ENCODE data around the gene BAIAP2L2. TPM values are rescaled to one million over a fixed set of nuclear protein-coding genes. Genes with fewer than 3 reads are reported as not detected.
"Not testable (repeated sequence)": the region's sequence is repeated elsewhere in the genome, so short reads cannot be mapped to it uniquely, and the experiment has no call there.

BAIAP2L2 gene
- 10 to 100 TPM in 1 of 2 donors, 1 to 10 TPM in 1; 8.8 to 10.0 TPM for total RNA-seq
- polyA plus RNA-seq (ENCODE audit: insufficient read depth, low read depth, low replicate concordance) = 6.6 TPM
- long read RNA-seq, donor 1 = 0 reads
- long read RNA-seq, donor 2 = 0 reads

DNA sequence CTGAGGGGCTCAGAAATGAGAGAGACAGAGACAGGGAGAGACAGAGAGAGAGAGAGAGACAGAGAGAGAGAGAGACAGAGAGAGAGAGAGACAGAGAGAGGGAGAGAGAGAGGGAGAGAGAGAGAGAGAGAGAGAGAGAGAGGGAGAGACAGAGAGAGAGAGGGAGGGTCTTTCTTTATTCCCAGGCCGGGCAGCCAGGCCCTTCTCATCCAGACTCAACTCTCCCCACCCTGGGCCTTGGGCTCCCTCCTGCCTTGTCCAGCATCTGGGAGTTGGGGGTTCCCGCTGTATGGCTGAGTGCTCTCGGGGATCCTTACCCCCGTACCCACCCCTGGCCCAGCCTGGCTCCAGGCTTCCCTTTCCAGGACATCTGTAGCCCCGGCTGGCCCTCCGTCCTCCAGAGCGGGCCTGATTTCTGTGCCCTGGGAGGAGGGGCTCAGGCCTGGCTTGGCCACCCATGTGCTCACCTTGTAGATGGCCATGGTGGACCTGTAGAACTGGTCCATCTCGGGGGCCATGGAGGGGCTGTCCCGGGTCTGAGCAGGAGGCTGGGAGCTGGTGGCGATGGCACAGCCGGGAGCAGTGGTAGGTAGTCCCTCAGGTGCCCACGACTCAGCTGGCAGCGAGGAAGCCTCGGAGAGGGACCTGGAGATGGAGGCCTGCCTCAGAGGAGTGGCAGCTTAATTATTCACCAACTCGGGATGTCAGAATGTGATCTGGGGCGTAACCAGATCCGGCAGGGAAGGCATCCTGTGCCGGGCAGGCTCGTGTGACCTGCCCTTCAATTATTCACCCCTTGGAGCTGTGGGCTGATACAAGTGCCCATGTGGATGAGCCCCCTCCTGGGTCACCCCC lies at the start of gene BAIAP2L2:
BAIAP2L2 (minus strand) TSS at position 677 of the 855 bp plus-strand sequence; CDS start at position 518, 159 bp downstream.
- Histone ChIP-seq H3K4me1 (peaks cover 15% of the 10 kb centered on the region), H3K27me3 (no peaks in the 10 kb centered on the region), H3K36me3 (ENCODE audit: low read depth, missing control alignments) (no peaks in the 10 kb centered on the region), H3K4me3 (no peak within 1 kb of the TSS), H3K9me3 (no peaks in the 10 kb centered on the region), H3K27ac (no peak within 1 kb of the TSS)
- no peak for DNase-seq
- intact Hi-C loops (cut with DNase I; ENCODE audit: low total_unique reads) = no loop called here
- TF ChIP-seq, protein P1, sequence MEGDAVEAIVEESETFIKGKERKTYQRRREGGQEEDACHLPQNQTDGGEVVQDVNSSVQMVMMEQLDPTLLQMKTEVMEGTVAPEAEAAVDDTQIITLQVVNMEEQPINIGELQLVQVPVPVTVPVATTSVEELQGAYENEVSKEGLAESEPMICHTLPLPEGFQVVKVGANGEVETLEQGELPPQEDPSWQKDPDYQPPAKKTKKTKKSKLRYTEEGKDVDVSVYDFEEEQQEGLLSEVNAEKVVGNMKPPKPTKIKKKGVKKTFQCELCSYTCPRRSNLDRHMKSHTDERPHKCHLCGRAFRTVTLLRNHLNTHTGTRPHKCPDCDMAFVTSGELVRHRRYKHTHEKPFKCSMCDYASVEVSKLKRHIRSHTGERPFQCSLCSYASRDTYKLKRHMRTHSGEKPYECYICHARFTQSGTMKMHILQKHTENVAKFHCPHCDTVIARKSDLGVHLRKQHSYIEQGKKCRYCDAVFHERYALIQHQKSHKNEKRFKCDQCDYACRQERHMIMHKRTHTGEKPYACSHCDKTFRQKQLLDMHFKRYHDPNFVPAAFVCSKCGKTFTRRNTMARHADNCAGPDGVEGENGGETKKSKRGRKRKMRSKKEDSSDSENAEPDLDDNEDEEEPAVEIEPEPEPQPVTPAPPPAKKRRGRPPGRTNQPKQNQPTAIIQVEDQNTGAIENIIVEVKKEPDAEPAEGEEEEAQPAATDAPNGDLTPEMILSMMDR (IDR thresholded peaks at IDR 0.05) = no peak
- WGBS, 2 donors = 91 to 96% methylated on average over 9 to 19 of the region's 19 CpGs

DNA sequence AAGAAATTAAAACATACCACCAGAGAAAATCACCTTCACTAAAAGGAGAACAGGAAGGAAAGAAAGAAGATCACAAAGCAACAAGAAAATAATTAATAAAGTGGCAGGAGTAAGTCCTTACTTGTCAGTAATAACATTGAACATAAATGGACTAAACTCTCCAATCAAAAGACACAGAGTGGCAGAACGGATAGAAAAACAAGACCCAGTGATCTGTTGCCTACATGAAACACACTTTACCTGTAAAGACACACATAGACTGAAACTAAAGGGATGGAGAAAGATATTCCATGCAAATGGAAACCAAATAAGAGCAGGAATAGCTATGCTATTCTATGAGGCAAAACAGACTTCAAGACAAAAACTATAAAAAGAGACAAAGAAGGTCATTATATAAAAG lies 45.2 kb upstream of the BAIAP2L2 start:
- H3K9me3 ChIP-seq = no peaks in the 10 kb centered on the region

DNA sequence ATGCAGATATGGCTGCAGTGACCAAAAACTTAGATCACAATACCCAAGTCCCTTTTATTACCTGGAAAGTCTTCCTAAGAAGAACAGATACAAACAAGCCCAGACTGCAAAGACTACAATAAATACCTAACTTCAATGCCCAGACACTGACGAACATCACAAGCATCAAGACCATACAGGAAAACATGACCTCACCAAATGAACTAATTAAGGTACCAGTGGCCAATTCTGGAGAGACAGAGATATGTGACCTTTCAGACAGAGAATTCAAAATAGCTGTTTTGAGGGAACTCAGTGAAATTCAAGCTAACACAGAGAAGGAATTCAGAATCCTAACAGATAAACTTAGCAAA lies 44.1 kb upstream of the BAIAP2L2 start:
- H3K27ac ChIP-seq; intact Hi-C loops (cut with DNase I; ENCODE audit: low total_unique reads); H3K4me1 ChIP-seq; H3K27me3 ChIP-seq; H3K4me3 ChIP-seq; H3K36me3 ChIP-seq (ENCODE audit: low read depth, missing control alignments); DNase-seq; H3K9me3 ChIP-seq: not testable (repeated sequence)
- WGBS, 2 donors = 72 to 75% methylated on average over 1 of the region's 1 CpG

More for the DNA sequence above, 45.2 kb upstream of the BAIAP2L2 start:
- 85 to 100% methylated on average over 1 of the region's 1 CpG for WGBS, 2 donors
- H3K27ac ChIP-seq = no peak overlapping the region
- no peak for DNase-seq
- H3K4me3 ChIP-seq = no peak overlapping the region
- no peaks in the 10 kb centered on the region for H3K4me1 ChIP-seq
- intact Hi-C loops (cut with DNase I; ENCODE audit: low total_unique reads) = no loop called here
- H3K27me3 ChIP-seq = no peaks in the 10 kb centered on the region
- H3K36me3 ChIP-seq (ENCODE audit: low read depth, missing control alignments) = no peaks in the 10 kb centered on the region
- TF ChIP-seq, protein P1 (IDR thresholded peaks at IDR 0.05) = no peak
- TF ChIP-seq POLR2A (IDR thresholded peaks at IDR 0.05) = no peak

- Histone ChIP-seq H3K9me3 (no peaks in the 10 kb centered on the region), H3K4me1 (no peaks in the 10 kb centered on the region), H3K4me3 (no peak overlapping the region), H3K27me3 (no peaks in the 10 kb centered on the region), H3K27ac (no peak overlapping the region), H3K36me3 (ENCODE audit: low read depth, missing control alignments) (no peaks in the 10 kb centered on the region)
- 54 to 55% methylated on average over 3 to 4 of the region's 4 CpGs for WGBS, 2 donors
- intact Hi-C loops (cut with DNase I; ENCODE audit: low total_unique reads) = no loop called here
- no peak for DNase-seq
- TF ChIP-seq, protein P1 (IDR thresholded peaks at IDR 0.05) = no peak
- TF ChIP-seq POLR2A (IDR thresholded peaks at IDR 0.05) = no peak
Observed at GRCh38 chr22:38153821-38154562, 43.5 kb upstream of the BAIAP2L2 start.

GRCh38 chr22:38151126-38151500 lies 40.6 kb upstream of the BAIAP2L2 start:
- no peaks in the 10 kb centered on the region for H3K27me3 ChIP-seq
- H3K9me3 ChIP-seq = no peaks in the 10 kb centered on the region
- intact Hi-C loops (cut with DNase I; ENCODE audit: low total_unique reads) = no loop called here
- H3K4me1 ChIP-seq = no peaks in the 10 kb centered on the region
- TF ChIP-seq, protein P1 (IDR thresholded peaks at IDR 0.05) = no peak
- TF ChIP-seq POLR2A (IDR thresholded peaks at IDR 0.05) = no peak
- no peaks in the 10 kb centered on the region for H3K36me3 ChIP-seq (ENCODE audit: low read depth, missing control alignments)
- H3K4me3 ChIP-seq = no peak overlapping the region
- no peak overlapping the region for H3K27ac ChIP-seq
- 95 to 97% methylated on average over 8 of the region's 8 CpGs for WGBS, 2 donors
- no peak for DNase-seq

Data from testis (tissue), 5 donors.